Activated T-cell treated with anti-CD3 and anti-CD28 coated beads for 1 hour (primary cell): ENCODE measurements around the gene TEDC2.

Experiments used
- DNase-seq: peaks from one replicate; pipeline ENCODE4 v3.0.0-alpha.2; 2020; ENCODE audit warnings: low read depth

TEDC2 gene

DNA sequence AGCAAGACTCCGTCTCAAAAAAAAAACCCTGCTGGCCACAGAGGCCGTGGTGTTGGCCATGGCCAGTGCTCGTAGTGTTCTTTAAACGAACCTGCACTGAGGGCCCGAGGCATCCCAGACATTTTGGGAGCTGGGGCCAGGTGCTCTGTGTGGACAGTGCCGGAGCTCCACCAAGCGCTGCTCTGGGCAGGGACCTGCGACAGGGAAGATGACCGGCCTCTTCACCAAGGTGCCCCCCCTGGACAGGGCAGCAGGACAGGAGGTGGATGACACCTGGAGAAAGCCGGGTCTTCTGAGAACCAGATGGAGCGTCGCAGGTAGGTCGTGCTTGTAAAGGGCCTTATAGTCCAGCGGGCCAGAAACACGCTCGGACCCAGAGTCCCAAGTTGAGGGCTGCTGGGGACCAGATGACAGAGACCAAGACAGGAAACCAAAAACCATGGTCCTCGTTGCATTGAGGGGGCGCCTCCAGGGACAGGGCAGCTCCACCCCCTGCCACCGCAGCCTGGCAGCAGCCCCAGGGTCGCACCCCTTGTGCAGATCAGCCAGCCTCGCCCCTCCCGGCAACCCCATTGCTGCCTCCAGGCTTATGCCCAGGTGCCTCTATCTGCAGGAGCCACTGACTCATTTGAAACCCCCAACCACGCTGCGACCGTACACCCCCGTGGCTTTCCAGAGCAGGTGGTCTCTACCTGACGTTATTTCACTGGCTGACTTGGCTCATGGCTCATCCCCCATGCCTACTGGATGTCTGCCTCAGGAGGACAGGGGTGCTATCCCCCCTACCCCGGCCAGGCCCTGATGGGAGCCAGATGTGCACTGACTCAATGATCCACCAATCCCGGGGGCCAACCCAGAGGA lies 7.0 kb downstream of the TEDC2 start:
- no peak for DNase-seq

DNA sequence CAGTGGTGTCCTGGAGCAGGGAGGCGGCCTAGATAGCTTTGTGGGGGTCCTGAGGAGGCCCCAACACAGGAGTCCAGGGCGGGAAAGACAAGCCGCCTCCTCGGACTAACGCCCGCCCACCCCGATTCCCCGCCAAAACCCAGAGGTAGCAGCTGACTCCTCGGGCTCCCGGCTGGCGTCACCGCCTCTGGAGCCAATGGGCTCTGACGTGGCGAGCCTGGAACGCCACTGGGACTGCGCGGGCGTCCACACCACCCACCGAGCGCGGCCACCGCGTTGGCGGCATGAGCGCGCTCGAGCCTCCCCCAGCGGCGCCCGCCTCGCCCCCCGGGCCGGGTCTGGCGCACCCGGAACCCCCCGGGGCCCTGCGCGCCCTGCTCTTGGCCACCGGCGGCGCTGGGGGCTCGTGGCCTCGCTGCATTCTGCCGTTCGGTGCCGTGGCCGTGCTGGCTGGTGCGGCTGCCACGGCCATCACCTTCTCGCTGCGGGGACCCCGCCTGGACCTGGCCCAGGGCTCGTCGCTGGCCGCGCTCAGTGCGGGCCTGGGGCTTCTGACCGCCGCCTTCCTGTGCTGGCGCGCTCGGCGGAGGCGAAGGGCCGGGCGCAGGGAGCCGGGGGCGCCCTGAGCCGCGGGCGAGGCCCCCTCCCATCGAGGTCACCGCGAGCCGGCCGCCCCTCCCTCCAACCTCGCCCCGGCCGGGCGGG lies 7.8 kb downstream of the TEDC2 start:
- no peak for DNase-seq

DNA sequence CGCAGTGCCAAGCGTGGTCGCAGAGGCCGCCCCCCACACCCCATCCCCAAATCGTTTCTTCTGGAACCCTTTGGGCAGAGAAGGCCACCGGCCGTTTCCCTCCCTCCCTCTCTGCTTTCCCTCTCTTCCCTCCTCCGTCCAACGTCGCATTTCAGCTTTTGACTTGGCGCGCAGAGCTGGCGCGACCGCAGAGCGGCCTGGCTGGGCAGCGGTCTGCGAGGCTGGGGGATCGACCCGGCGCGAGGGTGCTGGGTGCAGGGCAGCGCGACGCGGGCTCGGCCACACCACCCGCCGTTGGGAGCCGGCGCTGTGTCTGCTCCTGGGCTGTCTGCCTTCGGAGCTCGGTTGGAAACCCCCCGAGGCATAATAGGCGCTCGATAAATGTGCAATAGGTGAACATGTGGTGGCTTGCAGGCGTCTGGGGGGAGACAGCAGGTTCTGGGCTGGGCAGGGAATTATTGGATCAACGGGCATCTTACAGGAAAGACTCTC lies 8.4 kb downstream of the TEDC2 start:
- no peak for DNase-seq

DNA sequence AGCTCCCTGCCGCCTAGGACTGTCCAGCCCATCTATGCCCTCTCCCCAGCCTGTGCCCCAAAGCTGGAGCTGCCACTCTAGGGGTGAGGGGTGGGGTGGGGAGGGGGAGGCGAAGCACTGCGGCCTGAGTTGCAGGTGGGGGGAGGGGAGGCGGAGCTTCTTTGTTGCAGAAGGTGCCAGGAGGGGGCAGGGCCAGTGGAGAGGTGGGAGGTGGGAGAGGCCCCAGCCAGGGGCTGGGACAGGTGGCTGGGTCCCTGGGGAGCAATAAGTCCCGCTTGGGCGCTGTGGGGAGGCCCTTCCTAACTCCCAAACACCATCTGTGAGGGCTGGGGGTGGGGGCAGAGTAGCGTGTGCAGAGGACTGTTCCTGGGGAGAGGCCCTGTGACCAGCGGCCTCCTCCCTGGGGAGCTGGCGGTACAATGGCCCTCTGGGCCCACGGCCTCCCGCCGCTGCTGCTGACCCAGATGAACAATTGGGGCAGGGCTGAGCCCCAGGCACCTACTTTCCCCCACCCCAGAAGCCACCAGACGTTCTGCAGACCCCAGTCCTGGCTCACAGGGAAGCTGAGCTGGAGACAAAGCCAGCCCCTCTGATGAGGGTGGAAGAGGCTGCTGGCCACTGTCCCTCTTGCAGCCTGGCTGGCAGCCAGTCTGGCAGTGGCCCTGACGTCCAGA lies 9.0 kb downstream of the TEDC2 start:
- DNase-seq = no peak

DNA sequence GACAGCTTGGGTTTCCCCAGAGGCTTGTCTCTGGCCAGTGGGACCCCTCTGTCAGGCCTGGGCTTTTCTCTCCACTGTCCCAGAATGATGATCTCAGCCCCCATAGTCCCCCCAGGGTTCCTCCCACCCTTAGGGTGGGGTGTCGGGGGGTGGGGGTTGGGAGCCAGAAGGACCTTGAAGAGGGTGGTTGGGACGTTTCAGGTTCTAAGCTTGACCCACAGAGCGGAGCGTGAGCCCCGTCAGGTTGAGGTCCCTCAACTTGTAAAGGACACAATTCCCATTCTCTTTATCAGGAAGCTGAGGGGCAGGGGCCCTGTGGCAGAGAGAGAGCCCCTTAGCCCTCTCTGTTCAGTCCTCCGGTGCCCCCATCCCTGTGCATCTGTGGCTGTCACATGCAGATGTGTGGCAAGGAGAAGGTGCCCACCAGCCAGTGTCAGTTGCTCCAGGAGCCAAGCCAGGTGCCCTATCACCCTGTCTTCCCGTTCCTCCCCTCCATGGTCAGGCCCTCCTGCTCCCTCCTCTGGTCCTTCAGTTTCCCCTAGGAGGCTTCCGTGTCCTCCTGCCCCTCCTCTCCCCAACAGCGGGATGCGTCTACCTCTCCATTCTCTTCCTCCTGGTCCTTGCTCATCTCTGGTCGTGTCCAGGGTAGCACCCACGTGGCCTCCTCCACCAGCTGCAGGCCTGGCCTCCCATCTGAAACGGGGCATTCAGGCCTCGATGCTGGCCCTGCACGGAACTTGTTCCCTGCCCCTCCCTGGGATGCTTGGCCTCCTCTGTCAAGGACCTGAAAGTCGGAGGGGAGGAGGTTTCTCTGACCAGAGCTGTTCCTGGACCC lies 9.7 kb downstream of the TEDC2 start:
- no peak for DNase-seq

DNA sequence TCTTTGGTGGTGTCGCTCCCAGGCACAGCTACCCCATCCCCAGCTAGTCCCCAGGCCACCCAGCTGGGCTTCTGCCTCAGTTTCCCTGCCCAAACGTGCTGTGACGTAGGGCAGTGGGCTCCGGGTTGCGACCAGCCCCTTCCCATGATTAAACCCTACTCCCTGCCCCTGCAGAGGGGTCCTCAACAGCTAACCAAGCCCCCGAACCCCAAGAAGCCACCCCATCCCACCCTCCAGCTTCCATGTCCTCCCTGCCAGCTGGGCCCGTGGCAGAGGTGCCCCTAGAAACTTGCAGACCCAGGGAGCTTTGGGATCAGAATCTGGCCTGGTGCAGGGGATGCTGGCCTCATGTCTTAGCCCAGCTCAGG lies 10.3 kb downstream of the TEDC2 start:
- DNase-seq = no peak

DNA sequence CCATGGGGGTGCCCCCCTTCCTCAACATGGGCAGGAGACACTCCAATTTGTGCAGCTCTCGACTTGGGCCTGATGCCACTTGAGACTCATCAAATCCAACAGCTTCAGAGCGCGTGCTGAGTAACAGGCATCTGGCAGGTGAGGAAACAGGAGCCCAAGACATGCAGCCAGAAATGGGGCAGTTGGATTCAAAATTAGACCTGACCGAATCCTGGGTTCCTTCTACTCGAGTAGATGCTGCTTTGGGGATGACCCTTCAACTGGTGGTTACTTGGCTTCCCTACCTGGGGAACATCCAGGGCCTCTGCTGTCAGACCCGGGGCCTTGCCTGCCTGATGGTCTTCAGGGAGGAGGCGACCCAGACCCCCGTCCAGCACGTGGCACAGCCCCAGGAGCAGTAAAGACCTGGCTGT lies 10.7 kb downstream of the TEDC2 start:
- no peak for DNase-seq

DNA sequence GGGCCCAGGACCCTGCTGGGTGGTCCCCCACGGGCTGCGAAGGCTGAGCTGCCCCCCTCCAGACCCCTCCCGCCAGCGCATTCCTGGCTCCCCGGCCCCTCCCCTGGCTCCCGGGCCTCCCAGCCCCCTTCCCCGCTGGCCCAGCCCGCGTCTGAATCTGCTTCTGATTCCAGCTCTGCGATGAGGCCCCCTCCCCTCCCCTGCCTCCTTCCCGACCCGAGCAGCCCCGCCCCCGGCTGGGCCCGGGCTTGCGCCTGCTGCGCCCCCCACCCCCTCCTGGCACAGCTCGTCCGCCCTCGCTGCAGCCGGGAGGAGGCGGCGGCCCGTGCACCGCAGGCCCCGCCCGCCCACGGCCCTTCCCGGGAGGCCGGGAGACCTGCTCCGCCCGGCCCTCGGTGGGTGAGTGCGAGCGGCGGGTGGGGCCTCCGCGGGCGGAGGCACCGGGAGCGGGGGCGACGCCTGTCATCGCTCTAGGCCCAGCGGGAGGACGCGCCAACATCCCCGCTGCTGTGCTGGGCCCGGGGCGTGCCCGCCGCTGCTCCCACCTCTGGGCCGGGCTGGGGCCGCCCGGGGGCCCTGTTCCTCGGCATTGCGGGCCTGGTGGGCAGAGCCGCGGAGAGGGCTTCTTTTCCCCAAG lies 11.2 kb downstream of the TEDC2 start, which contains the start of gene NTN3:
TSS of gene NTN3 (plus strand) at position 282 of the 637 bp plus-strand sequence. CDS start 405 bp downstream, outside the sequence.
- no peak for DNase-seq

DNA sequence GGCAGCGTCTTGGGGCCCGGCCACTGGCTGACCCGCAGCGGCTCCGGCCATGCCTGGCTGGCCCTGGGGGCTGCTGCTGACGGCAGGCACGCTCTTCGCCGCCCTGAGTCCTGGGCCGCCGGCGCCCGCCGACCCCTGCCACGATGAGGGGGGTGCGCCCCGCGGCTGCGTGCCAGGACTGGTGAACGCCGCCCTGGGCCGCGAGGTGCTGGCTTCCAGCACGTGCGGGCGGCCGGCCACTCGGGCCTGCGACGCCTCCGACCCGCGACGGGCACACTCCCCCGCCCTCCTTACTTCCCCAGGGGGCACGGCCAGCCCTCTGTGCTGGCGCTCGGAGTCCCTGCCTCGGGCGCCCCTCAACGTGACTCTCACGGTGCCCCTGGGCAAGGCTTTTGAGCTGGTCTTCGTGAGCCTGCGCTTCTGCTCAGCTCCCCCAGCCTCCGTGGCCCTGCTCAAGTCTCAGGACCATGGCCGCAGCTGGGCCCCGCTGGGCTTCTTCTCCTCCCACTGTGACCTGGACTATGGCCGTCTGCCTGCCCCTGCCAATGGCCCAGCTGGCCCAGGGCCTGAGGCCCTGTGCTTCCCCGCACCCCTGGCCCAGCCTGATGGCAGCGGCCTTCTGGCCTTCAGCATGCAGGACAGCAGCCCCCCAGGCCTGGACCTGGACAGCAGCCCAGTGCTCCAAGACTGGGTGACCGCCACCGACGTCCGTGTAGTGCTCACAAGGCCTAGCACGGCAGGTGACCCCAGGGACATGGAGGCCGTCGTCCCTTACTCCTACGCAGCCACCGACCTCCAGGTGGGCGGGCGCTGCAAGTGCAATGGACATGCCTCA lies 12.0 kb downstream of the TEDC2 start:
- DNase-seq = no peak

DNA sequence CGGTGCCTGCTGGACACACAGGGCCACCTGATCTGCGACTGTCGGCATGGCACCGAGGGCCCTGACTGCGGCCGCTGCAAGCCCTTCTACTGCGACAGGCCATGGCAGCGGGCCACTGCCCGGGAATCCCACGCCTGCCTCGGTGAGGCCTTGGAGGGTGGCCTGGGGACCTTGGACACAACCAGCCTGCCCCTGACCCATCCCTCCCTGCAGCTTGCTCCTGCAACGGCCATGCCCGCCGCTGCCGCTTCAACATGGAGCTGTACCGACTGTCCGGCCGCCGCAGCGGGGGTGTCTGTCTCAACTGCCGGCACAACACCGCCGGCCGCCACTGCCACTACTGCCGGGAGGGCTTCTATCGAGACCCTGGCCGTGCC lies 12.6 kb downstream of the TEDC2 start:
- DNase-seq = no peak

DNA sequence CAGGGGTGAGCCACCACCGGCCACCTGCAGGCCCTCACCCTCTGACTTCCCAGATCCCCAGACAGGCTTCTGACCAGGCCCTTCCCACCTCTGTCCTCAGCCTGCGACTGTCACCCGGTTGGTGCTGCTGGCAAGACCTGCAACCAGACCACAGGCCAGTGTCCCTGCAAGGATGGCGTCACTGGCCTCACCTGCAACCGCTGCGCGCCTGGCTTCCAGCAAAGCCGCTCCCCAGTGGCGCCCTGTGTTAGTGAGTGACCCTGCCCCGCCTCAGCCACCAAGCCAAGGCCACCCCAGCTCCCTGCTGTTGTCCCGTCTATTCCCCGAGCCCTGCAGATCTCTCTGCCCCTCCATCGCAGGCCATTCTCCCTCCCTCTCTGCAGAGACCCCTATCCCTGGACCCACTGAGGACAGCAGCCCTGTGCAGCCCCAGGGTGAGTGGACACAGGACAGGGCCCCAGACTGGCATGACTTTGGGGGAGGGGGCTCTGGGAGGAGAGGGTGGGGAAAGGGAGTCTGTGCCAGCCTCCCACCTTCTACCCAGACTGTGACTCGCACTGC lies 13.1 kb downstream of the TEDC2 start:
- no peak for DNase-seq

DNA sequence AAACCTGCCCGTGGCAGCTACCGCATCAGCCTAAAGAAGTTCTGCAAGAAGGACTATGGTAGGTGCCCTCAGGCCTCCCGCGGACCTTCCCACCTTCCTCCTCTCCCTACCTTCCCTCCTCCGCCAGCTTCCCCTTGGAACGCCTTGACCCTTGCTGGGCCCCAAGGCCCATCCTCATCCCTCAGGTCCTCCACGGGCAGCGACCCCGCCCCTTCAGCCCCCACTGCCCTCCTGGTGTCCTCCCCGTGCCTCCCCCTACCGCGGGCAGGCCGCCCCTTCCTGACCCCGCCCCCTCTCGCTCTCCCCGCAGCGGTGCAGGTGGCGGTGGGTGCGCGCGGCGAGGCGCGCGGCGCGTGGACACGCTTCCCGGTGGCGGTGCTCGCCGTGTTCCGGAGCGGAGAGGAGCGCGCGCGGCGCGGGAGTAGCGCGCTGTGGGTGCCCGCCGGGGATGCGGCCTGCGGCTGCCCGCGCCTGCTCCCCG lies 13.6 kb downstream of the TEDC2 start:
- no peak for DNase-seq

DNA sequence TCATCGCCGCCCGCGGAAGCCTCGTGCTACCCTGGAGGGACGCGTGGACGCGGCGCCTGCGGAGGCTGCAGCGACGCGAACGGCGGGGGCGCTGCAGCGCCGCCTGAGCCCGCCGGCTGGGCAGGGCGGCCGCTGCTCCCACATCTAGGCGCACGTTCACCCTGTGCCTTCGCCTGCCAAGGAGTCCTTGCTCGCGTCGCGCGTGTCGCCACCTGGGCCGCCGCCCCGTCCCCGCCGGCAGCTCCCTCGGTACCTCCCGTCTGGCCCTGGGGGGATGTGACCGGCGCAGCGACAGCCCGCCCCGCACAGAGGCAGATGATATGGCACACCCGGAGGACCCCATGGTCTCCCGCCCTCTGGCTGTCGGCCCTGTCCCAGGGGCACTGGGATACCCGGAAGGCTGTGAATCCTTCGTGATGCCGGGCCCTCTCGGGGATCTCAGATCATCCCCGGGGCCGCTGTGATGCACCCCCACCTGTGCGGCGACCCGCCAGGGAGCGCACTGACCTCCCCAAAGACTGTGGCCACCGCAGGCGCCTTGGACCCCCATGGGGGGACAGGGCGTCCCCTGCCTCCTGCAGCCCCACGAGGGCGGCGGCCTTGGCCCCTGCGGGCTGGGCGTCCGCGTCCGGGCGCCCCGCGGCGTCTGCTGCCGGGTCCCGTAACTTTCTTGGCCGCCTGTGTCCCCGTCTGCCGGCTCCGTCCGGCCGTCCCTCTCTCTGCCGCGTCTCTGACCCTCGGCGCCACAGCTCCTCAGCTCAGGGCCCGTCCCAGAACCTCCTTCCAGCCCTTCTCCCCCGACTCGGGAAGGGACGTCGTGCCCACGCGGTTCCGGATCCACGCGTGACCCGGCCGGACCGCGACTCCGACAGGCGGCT lies 14.3 kb downstream of the TEDC2 start:
- DNase-seq = peak; percentile 46

DNA sequence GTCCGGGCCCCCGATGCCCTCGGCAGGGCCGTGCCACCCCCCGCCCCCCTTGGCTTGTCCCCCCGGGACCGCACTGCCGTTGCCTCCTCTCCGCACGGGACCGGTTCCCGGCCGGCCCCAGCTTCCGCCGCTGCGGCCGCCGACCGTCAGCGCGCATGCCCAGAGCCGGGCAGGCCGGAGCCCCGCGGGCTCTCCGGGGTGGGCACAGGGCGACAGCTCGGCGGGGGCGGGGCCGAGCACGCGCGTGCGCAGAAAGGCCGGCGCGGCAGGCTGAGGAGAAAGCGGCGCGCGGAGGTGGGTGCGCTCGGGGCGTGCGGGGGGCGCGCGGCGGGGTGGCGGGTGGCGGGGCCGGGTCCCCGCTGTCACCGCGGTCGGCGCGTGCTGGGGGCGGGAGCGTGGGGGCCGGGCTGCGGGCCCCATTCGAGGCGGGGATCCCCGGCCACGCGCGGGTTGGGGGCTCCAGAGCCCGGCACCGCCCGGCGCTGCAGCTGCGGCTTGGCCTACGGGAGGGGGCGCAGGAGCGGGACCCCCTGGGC lies 15.0 kb downstream of the TEDC2 start, which contains the start of gene TBC1D24:
TSS of gene TBC1D24 (plus strand) at position 251 of the 536 bp plus-strand sequence. CDS start 21,022 bp downstream, outside the sequence.
- DNase-seq = peak; percentile 69

DNA sequence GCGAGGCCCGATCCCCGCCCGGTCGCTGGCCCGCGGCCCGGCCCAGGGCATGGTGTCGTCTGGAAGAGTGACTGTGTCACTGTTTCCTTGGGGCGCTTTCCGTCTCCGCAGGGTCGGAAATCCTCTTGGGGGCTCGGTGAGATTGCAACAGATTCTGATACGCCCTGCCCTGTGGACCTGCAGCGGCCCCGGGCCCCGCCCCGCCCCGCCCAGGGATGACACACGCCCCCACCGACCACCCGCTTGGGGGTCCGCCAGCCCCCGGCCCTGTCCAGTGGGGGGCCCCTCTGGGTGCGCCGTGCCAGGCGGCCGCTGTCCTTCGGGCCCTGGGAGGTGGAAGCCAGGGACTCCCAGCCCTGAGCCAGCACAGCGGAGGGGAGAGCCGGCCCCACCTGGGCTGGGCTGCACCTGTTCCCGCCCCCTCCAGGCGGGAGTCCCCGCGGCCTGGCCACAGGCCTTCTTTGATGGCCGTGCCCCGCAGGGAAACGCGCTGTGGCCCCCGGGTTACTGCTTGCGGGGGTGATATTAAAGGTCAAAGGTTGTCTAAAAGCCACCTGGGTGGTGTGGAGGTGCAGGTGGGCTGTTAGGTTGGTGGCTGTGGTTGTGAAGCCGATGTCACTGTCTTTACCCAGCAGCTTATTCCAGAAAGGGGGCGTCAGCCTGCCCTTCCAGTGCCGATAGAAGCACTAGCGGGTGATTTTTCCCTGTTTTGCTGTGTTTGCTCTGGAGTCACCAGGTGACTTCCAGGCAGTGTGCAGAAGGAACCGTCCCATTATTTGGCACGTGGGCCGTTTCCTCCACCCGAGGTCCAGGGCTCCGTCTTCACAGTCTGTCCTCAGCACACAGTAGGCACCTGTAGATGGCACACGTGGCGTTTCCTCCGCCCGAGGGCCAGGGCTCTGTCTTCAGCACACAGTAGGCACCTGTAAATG lies 15.8 kb downstream of the TEDC2 start:
- no peak for DNase-seq

DNA sequence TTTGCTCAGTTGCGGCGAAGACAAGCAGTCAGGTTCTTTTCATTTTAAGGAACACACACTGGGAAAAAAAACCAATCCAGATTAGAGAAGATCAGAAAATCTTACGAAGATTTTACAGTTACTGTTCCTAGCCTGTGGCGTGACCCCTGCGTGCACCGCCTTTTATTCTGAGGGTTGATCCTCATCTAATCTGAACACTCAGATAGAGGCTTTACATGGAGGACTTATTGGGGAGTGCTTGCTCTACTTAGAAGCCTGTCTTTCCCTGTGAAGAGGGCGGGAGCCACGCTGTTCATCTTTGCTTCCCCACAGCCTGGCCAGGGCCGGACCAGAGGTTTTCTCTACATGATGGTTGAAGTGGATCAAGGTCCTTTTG lies 16.4 kb downstream of the TEDC2 start:
- DNase-seq = no peak

DNA sequence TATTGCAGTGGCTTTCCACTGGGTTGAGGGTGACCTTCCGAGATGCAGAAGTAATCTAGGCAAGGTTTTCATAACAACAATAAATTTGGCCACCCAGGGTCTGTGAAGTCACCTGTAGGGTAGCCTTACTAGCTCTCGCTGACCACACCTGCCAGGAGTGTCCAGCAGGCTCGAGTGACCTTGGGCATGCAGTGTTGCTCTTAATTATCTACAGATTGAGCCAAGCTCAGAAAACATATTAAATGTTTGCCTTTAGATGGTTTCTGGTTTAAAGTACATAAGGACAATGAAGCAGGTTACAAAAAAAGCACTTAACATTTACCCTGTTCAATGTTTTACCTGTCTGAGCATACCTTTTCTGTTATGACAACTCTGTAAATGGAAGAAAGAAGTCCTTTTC lies 16.8 kb downstream of the TEDC2 start:
- DNase-seq = no peak
